Prostate gland (tissue), 2 donors: ENCODE measurements around the gene FAM184A.

Experiments used
- CTCF ChIP-seq, 4 experiments: fragments of 200-600 bp in 2 of 4; fragments of 450-650 bp in 2 of 4; sonication (generic) in 2 of 4; IDR thresholded peaks; 1 replicate in 3 of 4; 2 replicates in 1 of 4; pipeline ENCODE4 v1.5.1; 2016 to 2019; ENCODE audit warnings: antibody characterized with exemption in 4 of 4, mild to moderate bottlenecking in 2 of 4, moderate library complexity in 2 of 4
- POLR2A ChIP-seq: fragments of 450-650 bp; IDR thresholded peaks from one replicate; pipeline ENCODE4 v1.6.1; 2016; ENCODE audit warnings: antibody characterized with exemption, mild to moderate bottlenecking
- POLR2AphosphoS5 ChIP-seq: sonication (generic); formaldehyde crosslinking; IDR thresholded peaks from one replicate; pipeline ENCODE4 v1.6.1; 2017; ENCODE audit warnings: antibody characterized with exemption

- TF ChIP-seq CTCF (IDR thresholded peaks at IDR 0.05) (no peak), POLR2AphosphoS5 (no peak), POLR2A (no peak)
Measured at GRCh38 chr6:119022796-119023195, 55.7 kb downstream of the FAM184A start.
